Kidney (tissue), 14 donors: Measurements from ENCODE around the gene HECW1. TPM values are rescaled to one million over a fixed set of nuclear protein-coding genes. Genes with fewer than 3 reads are reported as not detected.

Experiments used
- DNase-seq, 5 donors: peaks; one replicate each; pipeline ENCODE4 v3.0.0-alpha.2; 2013 to 2020
- FAIRE-seq: peaks from 2 replicates; lab custom pipeline; 2012; peaks lifted over from hg19 to GRCh38; lab: Jason Lieb, UNC
- H3K27ac ChIP-seq, 2 donors: one replicate each; pipeline ENCODE4 v1.7.0; 2013; ENCODE audit warnings: low read depth in 2 of 2, low read length in 2 of 2, inconsistent platforms in 1 of 2
- H3K27me3 ChIP-seq: one replicate; pipeline ENCODE4 v1.7.1; 2013; ENCODE audit warnings: low read length, inconsistent platforms; ENCODE audit not compliant: control insufficient read depth, insufficient read depth
- H3K36me3 ChIP-seq, 3 donors: one replicate each; pipeline versions ENCODE4 v1.7.0 to v1.7.1; 2013; ENCODE audit warnings: low read length in 3 of 3, control low read depth in 1 of 3, inconsistent platforms in 1 of 3; ENCODE audit not compliant: insufficient read depth in 3 of 3, control insufficient read depth in 2 of 3
- H3K4me1 ChIP-seq, 3 donors: one replicate each; pipeline versions ENCODE4 v1.7.0 to v1.7.1; 2013; ENCODE audit warnings: low read length in 3 of 3, inconsistent platforms in 1 of 3, low read depth in 1 of 3; ENCODE audit not compliant: control insufficient read depth in 2 of 3, insufficient read depth in 2 of 3
- H3K4me3 ChIP-seq, 3 donors: one replicate each; pipeline versions ENCODE4 v1.7.0 to v1.8.1; 2013; ENCODE audit warnings: low read length in 3 of 3, control low read depth in 1 of 3, inconsistent platforms in 1 of 3
- H3K9ac ChIP-seq, 3 donors: one replicate each; pipeline versions ENCODE4 v1.7.0 to v1.7.1; 2013; ENCODE audit warnings: low read length in 3 of 3, control low read depth in 1 of 3, inconsistent platforms in 1 of 3
- H3K9me3 ChIP-seq, 3 donors: one replicate each; pipeline versions ENCODE4 v1.7.0 to v1.7.1; 2013; ENCODE audit warnings: low read length in 3 of 3, control low read depth in 1 of 3, inconsistent platforms in 1 of 3; ENCODE audit not compliant: control insufficient read depth in 2 of 3, insufficient read depth in 1 of 3
- CTCF ChIP-seq: IDR thresholded peaks from 3 replicates; pipeline ENCODE4 v1.5.1; 2012; ENCODE audit warnings: mild to moderate bottlenecking, moderate library complexity, borderline replicate concordance; ENCODE audit not compliant: insufficient read depth; ENCODE audit errors: extremely low read depth
- intact Hi-C: fragments of 100-400 bp; cut with DNase I; formaldehyde crosslinking; loops from one replicate; pipeline ENCODE4 v1.11.1; 2022
- polyA plus RNA-seq: library from polyadenylated mRNA; stranded (reverse); fragments of 350-450 nt; fragmentation: Illumina TruSeq; extraction: RNeasy Lipid Tissue Mini Kit (QIAGEN cat#74804); gene quantifications from one replicate; pipeline ENCODE4 v1.2.3, GENCODE V29; 2014; ENCODE audit warnings: low read depth, low replicate concordance; ENCODE audit not compliant: insufficient read depth
- total RNA-seq: library from RNA; stranded (reverse); fragmentation: NEBNext Ultra II Directional; extraction: Animal tissue kit (Norgen Biotek cat#: 25700); gene quantifications from one replicate; pipeline ENCODE4 v1.2.1, GENCODE V29; 2021
- donor health status: control.
- donor health status: control.
- donor health status: control.
- donor health status: control.
- donor health status: control.
- donor health status: DM: yes; HTN: yes; CAD: no.
- donor health status: Normal renal cell carcinoma (clear cell type).

HECW1 gene
- total and polyA plus RNA-seq, 2 donors from 2014 or later: 0.50 to 7.5 TPM

- TF ChIP-seq CTCF: no peak
- no peak overlapping the region for H3K4me3 ChIP-seq
- no peak for DNase-seq
- no peaks in the 10 kb centered on the region for H3K4me1 ChIP-seq
- H3K27ac ChIP-seq: no peak overlapping the region
- H3K36me3 ChIP-seq: no peaks in the 10 kb centered on the region
- no peaks in the 10 kb centered on the region for H3K9me3 ChIP-seq
- H3K27me3 ChIP-seq: no peaks in the 10 kb centered on the region
- no peak overlapping the region for H3K9ac ChIP-seq
- intact Hi-C loops: no loop called here
- no peak for FAIRE-seq
These were observed 205.8 kb downstream of the HECW1 start for GRCh38 chr7:43318188-43318770.

GRCh38 chr7:43325595-43325994 lies 213.1 kb downstream of the HECW1 start:
- intact Hi-C loops: no loop called here
- no peak overlapping the region for H3K4me3 ChIP-seq
- H3K9ac ChIP-seq: no peak overlapping the region
- DNase-seq (no peak), FAIRE-seq (no peak)
- no peaks in the 10 kb centered on the region for H3K9me3 ChIP-seq
- H3K27ac ChIP-seq: no peak overlapping the region
- H3K27me3 ChIP-seq: no peaks in the 10 kb centered on the region
- no peaks in the 10 kb centered on the region for H3K36me3 ChIP-seq
- TF ChIP-seq CTCF: no peak
- H3K4me1 ChIP-seq: peaks cover 0 to 6% (median 5%) of the 10 kb centered on the region in 3 donors

GRCh38 chr7:43328336-43328735 lies 215.9 kb downstream of the HECW1 start:
- no peak overlapping the region for H3K27ac ChIP-seq
- H3K4me3 ChIP-seq: no peak overlapping the region
- H3K9me3 ChIP-seq: no peaks in the 10 kb centered on the region
- H3K36me3 ChIP-seq: no peaks in the 10 kb centered on the region
- intact Hi-C loops: no loop called here
- no peak overlapping the region for H3K9ac ChIP-seq
- H3K27me3 ChIP-seq: no peaks in the 10 kb centered on the region
- FAIRE-seq (no peak), DNase-seq (peak in 4 of 5 donors; percentile 17 to 81 (median 48))
- peaks cover 0 to 6% (median 5%) of the 10 kb centered on the region in 3 donors for H3K4me1 ChIP-seq
- no peak for TF ChIP-seq CTCF
